Measurements from ENCODE around the gene KIF4A. TPM values are rescaled to one million over a fixed set of nuclear protein-coding genes. Genes with fewer than 3 reads are reported as not detected.

KIF4A gene
- total RNA-seq, 1 experiment from 2014 or later, result 36.2 TPM

- no peak for TF ChIP-seq FOXP4 (CRISPR knock-in tag; IDR thresholded peaks at IDR 0.05)
- no peak for TF ChIP-seq ATF6 (CRISPR knock-in tag; IDR thresholded peaks at IDR 0.05)
- TF ChIP-seq MXD4 (CRISPR knock-in tag; IDR thresholded peaks at IDR 0.05; ENCODE audit: borderline replicate concordance), result no peak
- TF ChIP-seq FOXP1 (CRISPR knock-in tag; IDR thresholded peaks at IDR 0.05; ENCODE audit: borderline replicate concordance), result no peak
- no peak for TF ChIP-seq ZNF232 (CRISPR knock-in tag; IDR thresholded peaks at IDR 0.05)
- TF ChIP-seq JAZF1 (CRISPR knock-in tag; IDR thresholded peaks at IDR 0.05), result no peak
Measured at GRCh38 chrX:70449457-70449966, 159.6 kb downstream of the KIF4A start (continued).

- Mint-ChIP-seq H3K36me3 (peaks cover 7% of the 10 kb centered on the region), H3K27me3 (ENCODE audit: low read depth) (no peaks in the 10 kb centered on the region; the same call in 1 of the 2 replicates), H3K4me3 (peak overlapping the region; percentile 80), H3K9me3 (no peaks in the 10 kb centered on the region), H3K4me1 (peaks cover 36% of the 10 kb centered on the region), H3K27ac (no peak overlapping the region)
- CTCF ChIA-PET, result interaction anchor here (0.5 to 3.0 kb wide), 11 partner anchors 17 to 727 kb away, joined by 3 to 32 read pairs (median 3); partner anchors contain the start of gene GDPD2
- POLR2A ChIA-PET, result interaction anchor here (0.8 to 1.0 kb wide), 2 partner anchors 29 to 518 kb away, joined by 3 to 4 read pairs; partner anchors contain the start of gene GDPD2
- TF ChIP-seq HMGA2 (CRISPR knock-in tag; IDR thresholded peaks at IDR 0.05) (no peak), CTCF (IDR thresholded peaks at IDR 0.05) (peak; percentile 29)
- DNase-seq (ENCODE audit: low spot score), result peak; percentile 69
- peak; percentile 22 for ATAC-seq
Measured at GRCh38 chrX:70452143-70452733, 162.3 kb downstream of the KIF4A start.

- ATAC-seq, result no peak
- no peak overlapping the region for H3K27ac Mint-ChIP-seq
Measured at GRCh38 chrX:70453024-70453618, 163.2 kb downstream of the KIF4A start.

More at GRCh38 chrX:70453024-70453618, 163.2 kb downstream of the KIF4A start:
- Mint-ChIP-seq H3K4me1 (peaks cover 37% of the 10 kb centered on the region), H3K9me3 (no peaks in the 10 kb centered on the region), H3K4me3 (peak overlapping the region; percentile 80), H3K27me3 (ENCODE audit: low read depth) (no peaks in the 10 kb centered on the region; the same call in 1 of the 2 replicates), H3K36me3 (peaks cover 7% of the 10 kb centered on the region)
- ChIA-PET CTCF (interaction anchor here (1.0 to 3.0 kb wide), 9 partner anchors 18 to 726 kb away, joined by 3 to 32 read pairs (median 4); partner anchors contain the start of gene GDPD2), POLR2A (interaction anchor here (1.0 kb wide), 1 partner anchor 517 kb away, joined by 3 read pairs; no protein-coding TSS in a partner anchor)
- DNase-seq (ENCODE audit: low spot score), result no peak
- no peak for TF ChIP-seq MXD4 (CRISPR knock-in tag; IDR thresholded peaks at IDR 0.05; ENCODE audit: borderline replicate concordance)
- no peak for TF ChIP-seq ETV6 (CRISPR knock-in tag; IDR thresholded peaks at IDR 0.05)
- TF ChIP-seq USF2 (CRISPR knock-in tag; IDR thresholded peaks at IDR 0.05), result no peak
- TF ChIP-seq ERG (CRISPR knock-in tag; IDR thresholded peaks at IDR 0.05), result no peak
- no peak for TF ChIP-seq JAZF1 (CRISPR knock-in tag; IDR thresholded peaks at IDR 0.05)
- TF ChIP-seq CREM (CRISPR knock-in tag; IDR thresholded peaks at IDR 0.05), result no peak
- TF ChIP-seq ZNF219 (CRISPR knock-in tag; IDR thresholded peaks at IDR 0.05; ENCODE audit: borderline replicate concordance), result no peak
- TF ChIP-seq ATF3 (CRISPR knock-in tag; conservative IDR thresholded peaks at IDR 0.05), result no peak
- TF ChIP-seq ZNF263 (CRISPR knock-in tag; IDR thresholded peaks at IDR 0.05; ENCODE audit: low read depth), result no peak
